Measurements from ENCODE around the gene VAMP4. TPM values are rescaled to one million over a fixed set of nuclear protein-coding genes. Genes with fewer than 3 reads are reported as not detected.
A peak's percentile ranks its signal among the peaks of the same experiment; 100 is the strongest.

The VAMP4 gene
- total and polyA plus RNA-seq, 12 donors: 4.1 to 12.5 (median 8.1) TPM

DNA sequence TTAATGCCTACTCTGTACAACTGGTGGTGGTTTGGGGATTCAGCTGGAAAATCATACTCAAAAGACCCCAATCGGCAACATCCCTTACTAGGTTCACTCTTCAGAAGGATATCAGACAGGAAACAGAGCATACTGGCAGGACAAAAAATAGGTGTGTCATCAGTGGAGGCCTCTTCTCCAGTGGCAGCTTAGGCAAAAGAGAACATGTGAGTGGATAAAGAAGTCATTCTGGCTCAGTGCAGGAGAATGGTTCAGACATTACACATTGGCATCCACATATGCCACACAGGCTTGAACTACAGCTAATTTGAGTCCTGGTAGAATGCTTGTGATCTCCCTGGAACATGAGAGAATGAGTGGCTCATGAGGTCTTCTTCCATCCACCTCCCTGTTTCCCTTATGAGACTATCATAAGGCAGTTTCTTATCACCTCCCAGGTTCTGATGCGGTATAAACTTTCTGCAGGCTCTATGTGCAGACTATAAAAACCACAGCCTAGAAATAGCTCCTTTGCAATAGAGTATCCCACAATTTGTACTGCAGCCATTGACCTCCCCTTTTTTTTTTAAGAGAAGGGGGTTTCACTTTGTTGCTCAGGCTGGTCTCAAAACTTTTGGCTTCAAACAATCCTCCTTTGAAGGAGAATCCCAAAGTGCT lies 24.7 kb downstream of the VAMP4 start:
- Histone ChIP-seq H3K27me3 (no peaks in the 10 kb centered on the region), H3K4me1 (peaks cover 0 to 31% (median 11%) of the 10 kb centered on the region in 9 donors), H3K36me3 (peaks cover 0 to 50% (median 0%) of the 10 kb centered on the region in 9 donors), H3K27ac (peak overlapping the region in 6 of 10 donors; percentile 11 to 63 (median 35)), H3K9me3 (peaks cover 0 to 5% (median 0%) of the 10 kb centered on the region in 11 donors), H3K4me3 (no peak overlapping the region)
- ATAC-seq: peak in 6 of 8 donors; percentile 55 to 87 (median 74)
- WGBS, 2 donors: 48 to 52% methylated on average over 2 of the region's 2 CpGs
- intact Hi-C loops (cut with DNase I): loop anchor here in 7 of 10 donors (2.0 to 5.0 kb wide), 3 partner anchors 70 to 75 kb away; no protein-coding TSS in a partner anchor
- TF ChIP-seq, protein P1, sequence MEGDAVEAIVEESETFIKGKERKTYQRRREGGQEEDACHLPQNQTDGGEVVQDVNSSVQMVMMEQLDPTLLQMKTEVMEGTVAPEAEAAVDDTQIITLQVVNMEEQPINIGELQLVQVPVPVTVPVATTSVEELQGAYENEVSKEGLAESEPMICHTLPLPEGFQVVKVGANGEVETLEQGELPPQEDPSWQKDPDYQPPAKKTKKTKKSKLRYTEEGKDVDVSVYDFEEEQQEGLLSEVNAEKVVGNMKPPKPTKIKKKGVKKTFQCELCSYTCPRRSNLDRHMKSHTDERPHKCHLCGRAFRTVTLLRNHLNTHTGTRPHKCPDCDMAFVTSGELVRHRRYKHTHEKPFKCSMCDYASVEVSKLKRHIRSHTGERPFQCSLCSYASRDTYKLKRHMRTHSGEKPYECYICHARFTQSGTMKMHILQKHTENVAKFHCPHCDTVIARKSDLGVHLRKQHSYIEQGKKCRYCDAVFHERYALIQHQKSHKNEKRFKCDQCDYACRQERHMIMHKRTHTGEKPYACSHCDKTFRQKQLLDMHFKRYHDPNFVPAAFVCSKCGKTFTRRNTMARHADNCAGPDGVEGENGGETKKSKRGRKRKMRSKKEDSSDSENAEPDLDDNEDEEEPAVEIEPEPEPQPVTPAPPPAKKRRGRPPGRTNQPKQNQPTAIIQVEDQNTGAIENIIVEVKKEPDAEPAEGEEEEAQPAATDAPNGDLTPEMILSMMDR (IDR thresholded peaks at IDR 0.05): no peak
- no peak for DNase-seq

DNA sequence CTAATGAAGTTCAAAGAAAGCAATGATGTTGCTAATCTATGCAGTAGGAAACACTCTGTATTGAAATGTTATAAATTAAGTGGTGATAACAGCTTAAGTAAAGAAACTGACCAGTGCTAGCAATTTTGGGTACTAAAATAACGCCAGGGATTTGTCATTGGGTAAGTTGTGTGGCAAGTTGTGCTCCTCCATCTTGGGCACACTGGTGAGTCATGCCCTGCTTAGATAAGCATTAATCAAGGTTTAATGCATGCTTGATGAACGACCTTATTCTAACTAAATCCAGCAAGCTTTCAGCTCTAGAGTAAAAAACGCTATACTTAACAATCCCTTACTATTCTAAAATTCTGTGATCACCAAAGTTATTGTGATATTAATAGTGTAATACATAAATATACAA lies 25.2 kb downstream of the VAMP4 start:
- H3K36me3 ChIP-seq: peaks cover 0 to 50% (median 0%) of the 10 kb centered on the region in 9 donors
- DNase-seq (no peak), ATAC-seq (peak in 3 of 8 donors; percentile 33 to 64 (median 54))
- intact Hi-C loops (cut with DNase I): loop anchor here in 8 of 10 donors (1.0 to 5.0 kb wide), 4 partner anchors 69 to 74 kb away; no protein-coding TSS in a partner anchor
- TF ChIP-seq, protein P1 (IDR thresholded peaks at IDR 0.05): no peak
- WGBS, 2 donors: 63 to 65% methylated on average over 3 of the region's 3 CpGs
- peaks cover 0 to 31% (median 11%) of the 10 kb centered on the region in 9 donors for H3K4me1 ChIP-seq
- H3K27me3 ChIP-seq: no peaks in the 10 kb centered on the region
- peak overlapping the region in 6 of 10 donors; percentile 11 to 63 (median 35) for H3K27ac ChIP-seq
- no peak overlapping the region for H3K4me3 ChIP-seq
- no peaks in the 10 kb centered on the region for H3K9me3 ChIP-seq

DNA sequence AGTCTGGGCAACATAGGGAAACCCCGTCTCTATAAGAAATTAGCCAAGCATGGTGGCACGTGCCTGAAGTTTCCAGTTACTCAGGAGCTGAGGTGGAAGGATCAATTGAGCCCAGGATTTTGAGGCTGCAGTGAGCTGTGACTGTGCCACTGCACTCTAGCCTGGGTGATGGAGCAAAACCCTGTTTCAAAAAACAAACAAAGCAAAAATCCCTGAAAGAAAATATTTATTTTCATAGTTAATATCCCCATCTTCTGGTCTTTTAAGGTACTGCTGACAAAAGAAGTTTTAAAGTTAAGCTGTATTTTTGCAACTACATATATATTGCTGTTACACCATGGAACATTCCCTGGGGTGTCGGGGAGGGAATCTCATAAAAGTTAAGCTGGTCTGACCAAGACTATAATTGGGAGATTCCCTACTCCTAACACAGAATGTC lies 26.0 kb downstream of the VAMP4 start:
- H3K9me3 ChIP-seq: no peaks in the 10 kb centered on the region
- no peak overlapping the region for H3K4me3 ChIP-seq
- H3K4me1 ChIP-seq: peaks cover 0 to 31% (median 11%) of the 10 kb centered on the region in 9 donors
- intact Hi-C loops (cut with DNase I): loop anchor here (1.0 to 5.0 kb wide), 4 partner anchors 69 to 74 kb away; no protein-coding TSS in a partner anchor
- peak overlapping the region in 4 of 10 donors; percentile 31 to 63 (median 42) for H3K27ac ChIP-seq
- DNase-seq (no peak), ATAC-seq (peak in 4 of 8 donors; percentile 21 to 40 (median 24))
- H3K27me3 ChIP-seq: no peaks in the 10 kb centered on the region
- WGBS, 2 donors: 69 to 79% methylated on average over 3 of the region's 3 CpGs
- peaks cover 0 to 50% (median 0%) of the 10 kb centered on the region in 9 donors for H3K36me3 ChIP-seq
- TF ChIP-seq, protein P1 (IDR thresholded peaks at IDR 0.05): peak; percentile 29 to 70 (median 63)

DNA sequence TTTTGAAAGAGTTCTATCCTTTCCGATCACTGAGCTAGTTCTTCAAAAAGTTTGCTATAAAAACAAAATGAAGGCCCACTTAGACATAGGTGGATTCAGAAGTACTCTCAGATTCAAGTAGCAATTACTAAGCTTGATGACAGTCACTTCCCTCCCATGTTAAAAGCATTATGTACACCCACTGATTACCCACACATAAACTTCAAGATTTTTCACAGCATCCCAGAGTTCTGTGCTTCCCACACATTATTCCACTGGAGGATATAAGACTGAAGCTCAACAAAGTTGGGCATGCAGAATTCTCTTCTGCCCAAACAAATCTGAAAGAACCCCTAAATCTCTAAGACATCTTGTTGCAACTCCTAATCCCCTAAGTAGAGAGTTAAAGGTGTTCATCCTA lies 29.5 kb downstream of the VAMP4 start:
- H3K27ac ChIP-seq: no peak overlapping the region
- peaks cover 0 to 26% (median 11%) of the 10 kb centered on the region in 9 donors for H3K4me1 ChIP-seq
- no peak overlapping the region for H3K4me3 ChIP-seq
- DNase-seq (no peak), ATAC-seq (no peak)
- peaks cover 0 to 75% (median 0%) of the 10 kb centered on the region in 9 donors for H3K36me3 ChIP-seq
- H3K27me3 ChIP-seq: no peaks in the 10 kb centered on the region
- TF ChIP-seq, protein P1 (IDR thresholded peaks at IDR 0.05): no peak
- 93 to 95% methylated on average over 1 of the region's 1 CpG for WGBS, 2 donors
- intact Hi-C loops (cut with DNase I): no loop called here
- H3K9me3 ChIP-seq: no peaks in the 10 kb centered on the region

All from heart right ventricle (tissue), 16 donors.